Measurements from ENCODE around the gene PUM1.

Gene PUM1

GRCh38 chr1:30904962-30905335, 160.6 kb downstream of the PUM1 start:
- DNase-seq: no peak

GRCh38 chr1:30904191-30904961, 161.1 kb downstream of the PUM1 start:
- DNase-seq: no peak

- DNase-seq: no peak
Observed at GRCh38 chr1:30903343-30904034, 162.0 kb downstream of the PUM1 start.

GRCh38 chr1:30902593-30903290, 162.8 kb downstream of the PUM1 start:
- DNase-seq: no peak

- no peak for DNase-seq
Observed at GRCh38 chr1:30901798-30902581, 163.5 kb downstream of the PUM1 start.

GRCh38 chr1:30900931-30901560, 164.5 kb downstream of the PUM1 start:
- DNase-seq: no peak

GRCh38 chr1:30900486-30900885, 165.0 kb downstream of the PUM1 start:
- no peak for DNase-seq

DNA sequence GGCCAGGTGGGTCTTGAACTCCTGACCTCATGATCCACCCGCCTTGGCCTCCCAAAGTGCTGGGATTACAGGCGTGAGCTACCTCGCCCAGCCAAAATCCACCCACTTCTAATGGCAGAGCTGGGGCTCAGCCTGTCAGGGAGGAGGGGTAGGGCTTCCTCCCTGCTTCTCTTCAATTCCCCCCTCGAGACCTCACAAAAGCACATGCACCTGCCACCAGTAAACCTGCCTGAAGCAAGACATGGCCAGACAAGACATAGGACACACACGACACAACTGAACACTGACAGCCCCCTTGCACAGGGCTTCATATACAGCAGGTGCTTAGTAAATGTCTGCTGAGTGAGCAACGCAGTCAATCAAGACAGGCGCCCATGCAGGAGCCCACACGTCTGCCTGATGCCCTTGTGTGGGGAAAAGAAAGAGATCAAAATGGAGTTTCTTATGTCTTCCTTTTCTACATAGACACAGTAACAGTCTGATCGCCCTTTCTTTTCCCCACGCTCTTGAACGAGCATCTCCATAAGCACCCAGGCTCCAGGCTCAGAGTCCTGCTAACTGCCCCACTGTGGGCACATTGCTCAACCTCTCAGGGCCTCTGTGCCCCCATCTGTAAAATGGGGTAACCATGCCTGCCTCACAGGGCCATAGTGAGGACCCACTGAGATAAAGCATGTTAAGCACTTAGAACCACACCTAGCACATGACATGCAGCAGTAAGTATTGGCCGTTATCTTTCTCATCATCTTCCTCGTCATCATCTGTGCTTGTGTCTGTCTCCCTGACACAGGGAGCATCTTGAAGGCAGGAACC, 165.7 kb downstream of the PUM1 start:
- no peak for DNase-seq

DNA sequence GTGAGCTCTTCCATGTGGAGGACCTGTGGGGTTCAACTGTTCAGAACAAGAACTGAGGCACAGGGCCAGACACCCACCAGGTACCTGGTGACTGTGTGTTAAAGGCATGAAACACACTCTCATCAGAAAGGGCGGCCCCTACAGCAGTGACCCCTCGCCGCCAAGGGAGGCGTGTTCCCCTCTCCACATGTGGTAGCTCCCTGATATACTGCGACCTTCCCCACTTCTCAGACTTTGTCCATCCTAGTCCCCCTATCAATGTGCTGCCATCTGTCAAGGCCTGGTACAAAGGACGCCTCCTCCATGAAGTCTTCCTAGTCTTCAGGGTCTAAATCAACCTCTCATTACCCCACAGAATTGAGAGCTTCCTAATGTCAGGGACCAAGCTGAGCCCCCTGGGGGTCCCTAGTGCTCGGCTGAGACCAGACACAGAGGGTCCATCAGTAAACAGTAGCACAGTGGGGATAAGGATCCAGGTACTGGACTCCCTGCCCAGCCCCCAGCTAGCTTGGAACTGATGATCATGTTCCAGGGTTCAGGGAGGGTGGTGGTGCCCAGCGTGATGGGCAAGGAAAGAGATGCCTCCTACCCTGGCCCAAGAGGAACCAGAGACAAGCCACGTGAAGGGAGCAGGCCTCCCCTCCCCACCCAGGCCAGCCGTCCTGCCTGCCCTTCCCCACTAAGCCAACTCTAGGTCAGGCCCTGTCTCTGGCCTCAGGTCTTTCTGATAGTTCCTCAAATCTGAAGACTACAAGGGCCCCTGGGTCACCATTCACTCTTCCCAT, 167.3 kb downstream of the PUM1 start:
- no peak for DNase-seq

GRCh38 chr1:30896905-30897304, 168.6 kb downstream of the PUM1 start:
- DNase-seq: no peak

DNA sequence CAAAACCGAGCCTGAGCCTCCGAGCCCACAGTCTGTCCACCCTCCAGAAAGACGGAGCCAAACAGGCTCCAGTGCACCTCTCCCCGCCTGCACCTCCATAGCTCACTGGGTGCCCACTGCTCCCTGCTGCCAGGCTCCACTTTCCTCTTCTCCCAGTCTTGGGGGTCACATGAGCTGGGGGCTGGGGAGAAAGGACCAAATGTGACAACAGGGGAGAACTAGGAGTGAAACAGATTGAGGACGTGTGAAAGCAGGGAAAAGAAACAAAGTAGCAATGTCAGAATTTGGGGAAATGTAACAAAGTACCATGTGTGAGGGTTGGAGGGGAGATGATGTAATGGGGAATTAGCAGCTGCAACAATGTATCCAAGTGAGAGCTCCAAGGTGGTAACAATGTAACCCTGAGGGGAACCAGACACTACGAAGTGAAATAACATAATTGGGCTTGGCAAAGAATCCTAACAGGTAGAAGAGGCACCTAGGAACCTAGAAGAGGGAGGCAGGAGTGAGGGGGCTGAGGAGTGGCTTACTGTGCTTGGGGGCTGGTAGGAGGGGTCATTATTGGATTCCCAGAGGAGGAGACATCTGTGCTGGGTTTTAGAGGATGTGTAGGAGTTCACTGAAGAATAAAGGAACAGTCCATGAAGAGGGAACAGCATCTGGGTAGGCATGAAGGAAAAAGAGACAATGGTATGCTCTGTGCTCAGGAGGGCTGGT, 169.4 kb downstream of the PUM1 start:
- no peak for DNase-seq

DNA sequence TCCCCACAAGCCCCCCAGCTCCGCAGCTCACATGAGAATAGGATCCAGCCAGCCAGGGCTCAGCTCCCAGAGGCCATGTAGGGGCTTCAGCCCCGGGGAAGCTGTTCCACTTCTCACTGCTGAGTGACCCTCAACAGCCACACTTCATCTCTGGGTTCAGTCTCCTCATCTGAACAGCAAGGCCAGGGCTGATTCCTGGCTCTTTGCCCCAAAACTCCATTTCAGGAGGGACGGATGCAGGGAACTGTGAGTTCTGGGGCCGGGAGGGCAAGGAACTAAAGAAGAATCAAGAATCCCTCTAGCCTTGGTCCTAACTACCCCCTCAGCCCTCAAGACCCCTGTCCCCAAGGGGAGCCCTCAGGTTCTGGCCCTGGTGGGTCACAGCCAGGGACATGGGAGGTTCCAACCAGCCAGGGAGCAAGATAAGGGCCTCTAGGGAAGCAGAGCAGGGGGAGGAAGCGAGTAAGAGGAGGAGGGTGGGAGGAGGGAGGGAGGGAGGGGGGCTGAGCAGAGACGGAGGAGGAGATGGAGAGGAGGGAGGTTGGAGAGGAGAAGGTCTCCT, 170.1 kb downstream of the PUM1 start:
- DNase-seq: no peak

DNA sequence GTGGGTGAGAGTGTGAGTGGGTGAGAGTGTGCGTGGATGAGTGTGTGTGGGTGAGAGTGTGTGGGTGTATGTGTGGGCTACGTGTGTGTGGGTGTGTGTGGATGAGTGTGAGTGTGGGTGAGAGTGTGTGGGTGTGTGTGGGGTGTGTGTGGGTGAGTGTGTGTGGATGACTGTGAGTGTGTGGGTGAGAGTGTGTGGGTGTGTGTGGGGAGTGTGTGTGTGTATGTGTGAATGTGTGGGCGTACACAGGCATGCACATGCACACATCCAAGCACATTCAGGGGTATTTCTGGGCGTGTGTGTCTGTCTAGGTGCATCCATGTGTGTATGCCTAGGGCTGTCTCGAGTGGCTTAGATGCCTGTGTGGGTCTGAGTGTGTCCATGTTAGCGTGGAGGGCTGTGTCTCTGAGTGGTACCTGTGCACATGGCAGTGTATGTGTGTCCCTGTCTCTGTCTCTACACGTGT, 171.0 kb downstream of the PUM1 start:
- no peak for DNase-seq

GRCh38 chr1:30893776-30894507, 171.6 kb downstream of the PUM1 start:
- no peak for DNase-seq

- DNase-seq: no peak
Observed at GRCh38 chr1:30892671-30893073, 172.8 kb downstream of the PUM1 start.

- DNase-seq: no peak
Observed at GRCh38 chr1:30891227-30891552, 174.3 kb downstream of the PUM1 start.

- no peak for DNase-seq
Observed at GRCh38 chr1:30890502-30891226, 174.9 kb downstream of the PUM1 start.

DNA sequence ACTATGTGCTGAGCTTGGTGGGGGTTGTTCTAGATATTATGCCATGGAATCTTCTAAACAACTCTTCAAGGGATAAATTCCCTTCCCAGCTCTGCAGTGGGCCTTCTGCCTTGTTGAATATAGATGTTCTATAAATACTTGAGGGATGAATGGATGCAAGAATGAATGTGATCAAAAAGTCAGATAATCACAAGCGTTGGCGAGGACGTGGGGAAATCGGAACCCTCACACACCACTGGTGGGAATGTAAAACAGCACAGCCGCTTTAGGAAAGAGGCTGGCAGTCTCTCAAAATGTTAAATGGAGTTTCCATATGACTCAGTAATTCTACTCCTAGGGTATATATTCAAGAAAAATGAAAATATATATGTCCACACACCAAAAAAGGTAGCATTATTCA, 176.0 kb downstream of the PUM1 start:
- DNase-seq: no peak

DNA sequence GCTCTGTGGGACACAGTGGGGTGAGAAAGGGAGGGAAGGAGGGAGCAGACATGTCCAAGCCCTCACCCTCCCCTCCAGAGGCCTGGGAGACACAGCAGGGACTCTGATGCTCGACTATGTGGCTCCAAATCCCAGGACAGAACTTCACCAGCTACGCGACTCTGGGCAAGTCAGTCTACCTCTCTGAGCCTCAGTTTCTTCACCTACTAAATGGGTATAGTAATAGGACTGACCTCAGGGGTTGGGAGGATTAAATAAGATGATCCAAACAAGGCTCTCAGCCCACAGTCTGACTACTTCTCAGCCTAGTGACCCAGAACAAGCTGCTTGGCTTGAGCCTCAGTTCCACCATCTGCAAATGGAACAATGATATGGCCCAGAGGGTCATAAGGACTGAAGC, 176.5 kb downstream of the PUM1 start:
- DNase-seq: no peak
